HG03432 (cell line): Measurements from ENCODE around the gene CEL.
"Not testable (repeated sequence)": the region's sequence is repeated elsewhere in the genome, so short reads cannot be mapped to it uniquely, and the experiment has no call there.

Experiments
- ATAC-seq: cut with Tn5 transposase; IDR thresholded peaks from one replicate; pipeline ENCODE4 v1.9.1; 2021; ENCODE audit warnings: mild to moderate bottlenecking, moderate library complexity; ENCODE audit not compliant: unreplicated experiment

The CEL gene

GRCh38 chr9:133061764-133062145, at the start of gene CEL:
CEL (plus strand) TSS chr9:133061981; CDS start chr9:133062003, 22 bp downstream.
- not testable (repeated sequence) for ATAC-seq

- no peak for ATAC-seq
Measured at GRCh38 chr9:133014696-133015095, 47.1 kb upstream of the CEL start.

DNA sequence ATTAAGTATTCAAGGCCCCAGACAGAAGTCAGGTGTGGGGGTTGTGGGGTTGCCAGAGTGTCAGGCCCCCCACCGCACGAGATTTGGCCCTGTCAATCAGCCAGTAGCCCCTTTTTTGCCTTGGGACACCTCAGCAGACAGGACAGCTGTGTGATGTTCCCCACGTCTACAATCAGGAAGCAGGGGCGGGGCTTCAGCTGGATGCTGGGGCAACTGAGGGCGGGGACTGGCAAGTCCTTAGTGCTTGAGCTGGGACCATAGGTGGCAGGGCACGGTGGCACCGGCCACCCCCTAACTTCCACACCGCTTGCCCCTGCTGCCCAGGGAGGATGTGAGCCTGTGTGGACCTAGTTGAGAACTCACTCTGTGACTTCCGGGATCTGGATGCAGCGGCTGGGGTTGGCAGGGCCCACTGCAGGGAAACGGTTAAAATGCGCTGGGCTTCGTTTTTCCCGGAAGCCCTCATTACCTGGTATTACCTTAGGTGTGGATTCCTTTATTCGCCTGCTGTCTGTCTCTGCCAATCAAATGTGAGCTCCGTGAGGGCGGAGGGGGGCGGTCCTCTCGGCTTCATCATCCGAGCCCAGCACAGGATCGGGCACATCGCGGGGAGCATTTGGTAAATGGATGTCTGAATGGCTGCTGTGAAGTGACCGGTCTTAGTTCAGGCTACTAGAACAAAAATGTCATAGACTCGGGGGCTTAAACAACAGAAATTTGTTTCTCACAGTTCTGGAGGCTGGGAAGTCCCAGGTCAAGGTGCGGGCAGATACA, 38.5 kb upstream of the CEL start:
- no peak for ATAC-seq

- ATAC-seq: no peak
Measured at GRCh38 chr9:133026426-133026825, 35.4 kb upstream of the CEL start.

DNA sequence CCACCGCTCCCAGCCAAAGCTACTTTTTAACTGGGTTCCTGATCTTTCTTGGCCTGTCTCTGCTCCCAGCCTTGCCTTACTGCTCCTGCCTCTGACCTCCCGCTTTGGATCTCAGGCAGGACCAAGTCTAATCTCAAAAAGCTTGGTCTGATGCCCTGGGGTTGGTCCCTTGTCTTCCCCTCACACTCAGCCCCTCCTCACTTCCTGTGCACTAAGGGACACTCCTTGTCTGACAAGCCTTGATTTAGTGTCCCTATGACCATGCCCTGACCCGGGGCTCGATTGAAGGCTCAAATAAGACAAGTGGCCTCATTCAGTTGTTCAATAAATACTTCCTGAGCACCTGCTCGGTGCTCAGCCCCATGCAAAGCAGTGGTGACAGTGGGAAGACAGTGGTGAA, 34.6 kb upstream of the CEL start:
- no peak for ATAC-seq

GRCh38 chr9:133028221-133028620, 33.6 kb upstream of the CEL start:
- no peak for ATAC-seq

DNA sequence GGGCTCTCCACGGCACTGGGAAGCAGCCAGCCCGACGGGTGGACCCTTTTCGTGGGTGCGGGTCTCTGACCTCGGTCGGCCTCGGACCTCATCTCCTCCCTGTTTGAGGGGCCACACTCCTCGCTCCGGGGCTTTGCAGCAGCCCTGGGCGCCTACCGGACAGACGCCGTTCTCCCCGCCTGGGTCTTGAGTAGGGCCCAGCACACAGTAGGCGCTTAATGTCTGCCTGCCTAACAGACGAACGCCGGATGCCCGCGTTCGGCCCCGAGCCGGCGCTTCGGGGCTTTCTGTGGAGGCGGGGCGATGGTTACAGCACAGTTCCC, 31.8 kb upstream of the CEL start:
- peak; percentile 20 for ATAC-seq

DNA sequence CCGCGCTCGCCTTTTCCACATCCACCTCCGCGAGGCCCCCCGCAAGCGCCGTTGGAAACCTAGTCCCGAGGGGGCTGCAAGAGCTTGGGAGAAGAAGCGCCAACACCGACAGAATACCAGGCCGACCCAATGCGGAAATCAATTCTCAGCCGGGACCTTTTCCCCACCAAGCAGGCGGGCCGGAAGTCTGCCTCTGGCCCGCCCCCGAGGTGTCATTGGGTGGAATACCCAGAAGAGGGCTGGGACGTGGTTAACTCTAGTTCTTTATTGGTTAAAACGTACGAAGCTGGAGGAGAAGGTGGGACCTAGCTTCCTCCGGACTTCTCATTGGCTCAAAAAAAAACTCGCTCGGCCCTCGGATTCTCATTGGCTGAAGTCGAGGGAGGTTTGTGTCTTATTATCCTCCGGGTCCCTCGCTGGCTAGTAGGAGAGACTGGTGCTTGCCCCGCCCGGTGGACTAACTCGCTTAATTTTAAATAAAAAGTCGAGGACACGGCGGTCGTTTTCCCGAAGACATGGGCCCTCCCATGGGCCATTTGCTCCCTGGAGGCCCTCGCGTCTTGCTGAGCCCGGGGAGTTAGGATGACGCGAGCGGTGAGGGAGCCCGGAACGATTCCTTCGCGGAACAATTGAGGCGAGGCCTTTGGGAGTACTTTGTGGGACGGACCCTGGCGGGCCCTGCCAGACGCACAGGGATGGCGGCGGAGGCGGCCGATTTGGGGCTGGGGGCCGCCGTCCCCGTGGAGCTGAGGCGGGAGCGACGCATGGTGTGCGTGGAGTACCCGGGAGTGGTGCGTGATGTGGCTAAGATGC, 31.3 kb upstream of the CEL start, which contains the start of gene GTF3C5:
TSS of gene GTF3C5 (plus strand) at position 681 of the 813 bp plus-strand sequence. CDS start at position 696, 15 bp downstream.
- ATAC-seq: peak; percentile 95

DNA sequence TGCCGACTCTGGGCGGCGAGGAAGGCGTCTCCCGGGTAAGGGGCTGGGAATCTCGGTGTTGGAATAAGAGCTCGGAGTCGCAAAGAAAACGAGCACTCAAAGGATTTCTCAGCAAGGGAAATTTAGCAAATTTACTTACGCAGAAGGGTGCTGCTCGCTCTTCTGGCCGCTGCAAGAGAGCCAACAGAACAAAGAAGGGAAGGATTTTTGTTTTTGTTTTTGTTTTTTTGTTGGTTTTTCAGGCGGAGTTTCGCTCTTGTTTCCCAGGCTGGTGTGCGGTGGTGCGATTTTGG, 30.7 kb upstream of the CEL start:
- ATAC-seq: no peak

DNA sequence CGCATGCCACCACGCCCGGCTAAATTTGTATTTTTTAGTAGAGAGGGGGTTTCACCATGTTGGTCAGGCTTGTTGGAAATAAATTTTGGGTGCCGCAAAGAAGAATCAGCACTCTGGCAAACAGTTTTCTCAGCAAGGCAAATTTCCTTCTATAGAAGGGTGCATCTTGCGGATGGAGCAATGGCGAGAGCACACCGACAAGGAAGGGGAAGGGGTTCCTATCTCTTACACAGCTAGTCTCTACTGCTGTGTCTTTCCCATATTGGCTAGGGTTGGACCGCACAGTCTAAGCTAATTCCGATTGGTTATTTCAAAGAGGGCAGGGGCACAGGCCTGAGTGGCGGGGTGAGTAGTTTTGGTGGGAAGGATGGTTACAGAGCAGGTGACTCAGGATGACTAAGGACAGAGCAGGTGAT, 30.3 kb upstream of the CEL start:
- ATAC-seq: no peak

DNA sequence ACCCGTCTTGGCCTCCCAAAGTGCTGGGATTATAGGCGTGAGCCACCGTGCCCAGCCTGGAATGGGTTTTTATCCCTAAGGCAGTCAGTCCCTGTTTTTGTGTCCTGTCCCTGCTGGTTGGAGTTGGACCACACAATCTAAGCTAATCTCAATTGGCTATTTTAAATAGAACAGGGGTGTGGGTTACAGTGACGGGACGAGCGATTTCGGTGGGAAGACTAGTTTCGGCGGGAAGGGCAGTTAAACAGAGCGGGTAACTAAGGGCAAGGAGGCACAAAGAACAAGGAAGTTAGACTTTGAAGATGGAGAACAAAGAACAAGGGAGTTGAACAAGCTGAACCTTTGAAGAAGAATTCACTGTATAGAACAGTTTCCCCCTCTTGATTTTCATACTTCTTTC, 29.6 kb upstream of the CEL start:
- no peak for ATAC-seq

- no peak for ATAC-seq
Measured at GRCh38 chr9:133035669-133036068, 26.1 kb upstream of the CEL start.

DNA sequence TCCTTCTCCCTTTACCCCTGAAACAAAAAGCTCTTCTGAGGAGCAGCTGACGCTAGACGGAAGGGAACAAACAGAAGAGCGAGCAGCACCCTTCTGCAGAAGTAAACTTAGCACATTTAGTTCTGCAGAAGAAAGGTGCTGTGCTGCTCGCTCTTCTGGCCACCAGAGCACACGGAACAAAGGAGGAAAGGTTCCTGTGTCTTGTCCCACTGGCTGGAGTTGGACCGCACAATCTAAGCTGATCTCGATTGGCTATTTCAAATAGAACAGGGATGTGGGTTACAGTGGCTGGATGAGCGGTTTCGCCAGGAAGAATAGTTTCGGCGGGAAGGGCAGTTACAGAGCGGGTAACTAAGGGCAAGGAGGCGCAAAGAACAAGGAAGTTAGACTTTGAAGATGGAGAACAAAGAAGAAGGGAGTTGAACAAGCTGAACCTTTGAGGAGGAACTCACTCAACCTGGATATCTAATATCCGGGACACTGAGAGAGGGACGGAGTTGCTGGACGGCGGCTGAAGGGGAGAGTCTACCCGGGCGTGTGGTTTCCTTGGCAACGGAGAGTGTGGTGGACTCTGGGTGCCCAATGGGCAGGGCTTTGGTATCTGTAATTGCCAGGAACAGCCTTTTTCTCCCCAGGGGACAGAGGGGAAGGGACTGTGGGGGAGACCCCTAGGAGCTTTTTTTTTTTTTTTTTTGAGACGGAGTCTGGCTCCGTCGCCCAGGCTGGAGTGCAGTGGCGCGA, 23.8 kb upstream of the CEL start:
- no peak for ATAC-seq

DNA sequence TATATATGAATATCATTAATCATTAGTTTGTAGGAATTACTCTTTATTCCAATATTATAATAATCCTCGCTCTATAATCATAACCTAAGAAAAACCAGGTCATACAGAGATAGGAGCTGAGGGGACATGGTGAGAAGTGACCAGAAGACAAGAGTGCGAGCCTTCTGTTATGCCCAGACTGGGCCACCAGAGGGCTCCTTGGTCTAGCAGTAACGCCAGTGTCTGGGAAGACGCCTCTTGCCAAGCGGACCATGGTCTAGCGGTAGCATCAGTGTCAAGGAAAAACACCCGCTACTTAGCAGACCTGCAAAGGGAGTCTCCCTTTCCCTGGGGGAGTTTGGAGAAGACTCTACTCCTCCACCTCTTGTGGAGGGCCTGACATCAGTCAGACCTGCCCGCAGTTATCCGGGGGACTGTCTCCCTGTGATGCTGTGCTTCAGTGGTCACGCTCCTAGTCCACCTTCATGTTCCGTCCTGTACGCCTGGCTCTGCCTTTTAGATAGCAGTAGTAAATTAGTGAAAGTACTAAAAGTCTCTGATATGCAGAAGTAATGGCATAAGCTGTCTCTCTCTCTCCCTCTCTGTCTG, 20.8 kb upstream of the CEL start:
- ATAC-seq: not testable (repeated sequence)

GRCh38 chr9:133041958-133042357, 19.8 kb upstream of the CEL start:
- ATAC-seq: no peak

DNA sequence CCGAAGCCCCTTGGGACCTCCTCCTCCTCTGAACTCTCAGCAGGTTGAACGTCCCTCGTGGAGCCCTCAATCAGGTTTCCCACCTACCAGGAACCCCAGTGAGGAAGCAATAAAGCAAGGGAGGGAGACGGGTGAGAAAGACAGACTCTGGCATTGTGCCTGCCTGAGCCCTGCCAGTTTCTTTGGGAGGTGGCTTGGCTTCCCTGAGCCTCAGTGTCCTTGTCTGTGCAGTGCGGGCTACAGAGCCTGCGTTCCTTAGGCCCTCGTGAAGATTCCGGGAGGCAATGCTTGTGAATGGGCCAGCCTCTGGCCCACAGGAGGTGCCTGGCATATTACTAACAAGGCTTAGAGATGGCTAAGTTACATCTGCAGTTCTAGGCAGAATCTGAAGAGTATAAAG, 19.1 kb upstream of the CEL start:
- ATAC-seq: no peak

DNA sequence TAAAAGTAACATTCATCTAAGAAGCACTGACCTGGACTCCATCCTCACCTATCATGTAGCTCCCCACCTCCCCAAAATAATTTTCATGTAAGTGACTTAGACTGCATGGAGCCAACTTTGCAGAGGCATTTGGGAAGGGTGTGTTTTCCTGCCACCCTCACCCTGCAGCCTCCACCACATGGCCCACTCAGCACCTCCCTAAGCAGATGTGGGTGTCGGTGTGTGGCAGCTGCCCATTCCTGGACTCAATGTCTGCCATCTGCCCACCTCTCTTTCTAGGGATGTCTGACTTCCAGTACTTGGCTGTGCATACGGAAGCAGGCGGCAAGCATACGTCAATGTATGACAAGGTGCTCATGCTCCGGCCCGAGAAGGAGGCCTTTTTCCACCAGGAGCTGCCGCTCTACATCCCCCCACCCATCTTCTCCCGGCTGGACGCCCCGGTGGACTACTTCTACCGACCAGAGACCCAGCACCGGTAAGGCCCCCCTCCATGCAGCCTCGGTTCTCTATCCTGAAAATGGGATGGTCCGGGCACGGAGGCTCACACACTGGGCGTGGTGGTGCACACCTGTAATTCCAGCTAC, 18.2 kb upstream of the CEL start:
- no peak for ATAC-seq

DNA sequence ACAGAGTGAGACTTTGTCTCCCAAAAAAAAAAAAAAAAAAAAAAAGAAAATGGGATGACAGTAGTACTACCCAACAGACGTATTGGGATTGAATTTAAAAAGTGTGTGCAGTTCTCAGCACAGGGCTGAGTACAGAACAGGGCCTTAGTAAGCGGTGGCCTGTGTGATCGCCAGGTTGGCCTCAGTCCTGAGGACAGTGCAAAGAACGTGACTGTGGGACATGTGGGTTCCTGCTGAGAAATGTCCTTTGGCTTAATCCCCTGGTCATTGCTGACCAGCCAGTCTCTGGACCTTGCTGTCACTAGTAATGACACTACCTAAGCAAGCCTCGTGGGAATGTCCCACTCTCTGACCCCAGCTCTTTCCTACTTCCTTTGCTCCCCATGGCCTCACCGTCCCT, 17.7 kb upstream of the CEL start:
- no peak for ATAC-seq

GRCh38 chr9:133044661-133045060, 17.1 kb upstream of the CEL start:
- no peak for ATAC-seq

GRCh38 chr9:133045132-133045531, 16.6 kb upstream of the CEL start:
- no peak for ATAC-seq
